VCaP (cell line): ENCODE results near the gene FKBP14.
A peak's percentile ranks its signal among the peaks of the same experiment; 100 is the strongest.

ENCODE experiments used
- H3K27ac ChIP-seq: fragments of 450-650 bp; 2 replicates; pipeline ENCODE4 v1.5.1; 2017
- CTCF ChIP-seq: fragments of 450-650 bp; conservative IDR thresholded peaks from 2 replicates; pipeline ENCODE4 v1.5.1; 2017; ENCODE audit warnings: mild to moderate bottlenecking, moderate library complexity

FKBP14 gene, protein sequence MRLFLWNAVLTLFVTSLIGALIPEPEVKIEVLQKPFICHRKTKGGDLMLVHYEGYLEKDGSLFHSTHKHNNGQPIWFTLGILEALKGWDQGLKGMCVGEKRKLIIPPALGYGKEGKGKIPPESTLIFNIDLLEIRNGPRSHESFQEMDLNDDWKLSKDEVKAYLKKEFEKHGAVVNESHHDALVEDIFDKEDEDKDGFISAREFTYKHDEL

GRCh38 chr7:30026229-30027064 lies at the start of gene FKBP14:
Gene FKBP14, minus strand, starts transcription at chr7:30026702. Its CDS starts 194 bp downstream, at chr7:30026508.
- H3K27ac ChIP-seq: peak within 1 kb of the TSS; percentile 77
- no peak for TF ChIP-seq CTCF

- TF ChIP-seq CTCF: peak; percentile 78
- H3K27ac ChIP-seq: peak overlapping the region; percentile 15; the same call in 1 of the 2 replicates
Observed at GRCh38 chr7:30074422-30075030, 48.0 kb upstream of the FKBP14 start.

DNA sequence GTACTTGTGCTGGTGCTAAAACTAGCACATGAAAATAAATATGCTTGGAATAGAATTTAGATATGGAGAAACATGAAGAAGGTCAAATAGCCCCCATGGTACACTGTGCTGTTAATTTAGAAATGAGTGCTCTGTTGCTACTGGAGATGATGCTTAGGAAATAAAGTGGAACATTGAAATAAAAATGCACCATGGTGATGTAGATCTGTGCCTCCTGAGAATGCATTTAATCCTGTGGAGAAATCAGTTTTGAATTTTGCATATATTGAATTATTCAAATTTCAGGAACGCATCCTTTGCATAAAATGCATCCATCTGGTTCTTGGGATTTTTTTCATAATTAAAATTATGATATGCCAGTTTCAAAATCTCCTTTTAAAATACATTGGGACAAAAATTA lies 46.2 kb upstream of the FKBP14 start:
- no peak for TF ChIP-seq CTCF
- no peak overlapping the region for H3K27ac ChIP-seq

DNA sequence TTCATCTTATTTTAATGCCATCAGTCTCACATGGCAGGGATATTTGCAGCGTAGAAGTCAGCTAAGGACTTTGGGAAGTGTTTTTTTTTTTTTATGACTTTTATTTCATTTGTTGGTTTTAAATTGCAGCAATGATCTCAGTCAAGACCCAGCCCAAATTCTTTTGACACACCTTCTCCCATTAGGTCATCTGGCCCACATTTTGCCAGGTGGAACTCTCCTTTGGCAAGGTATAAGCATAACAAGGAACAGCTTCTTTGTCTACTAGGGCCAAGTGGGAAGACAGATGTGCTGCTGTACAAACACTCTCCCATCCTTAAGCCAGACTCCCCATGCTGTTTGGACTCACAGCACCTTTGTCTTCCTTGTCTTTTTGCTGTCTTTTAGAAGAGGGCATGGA lies 43.5 kb upstream of the FKBP14 start:
- TF ChIP-seq CTCF: no peak
- H3K27ac ChIP-seq: no peak overlapping the region

DNA sequence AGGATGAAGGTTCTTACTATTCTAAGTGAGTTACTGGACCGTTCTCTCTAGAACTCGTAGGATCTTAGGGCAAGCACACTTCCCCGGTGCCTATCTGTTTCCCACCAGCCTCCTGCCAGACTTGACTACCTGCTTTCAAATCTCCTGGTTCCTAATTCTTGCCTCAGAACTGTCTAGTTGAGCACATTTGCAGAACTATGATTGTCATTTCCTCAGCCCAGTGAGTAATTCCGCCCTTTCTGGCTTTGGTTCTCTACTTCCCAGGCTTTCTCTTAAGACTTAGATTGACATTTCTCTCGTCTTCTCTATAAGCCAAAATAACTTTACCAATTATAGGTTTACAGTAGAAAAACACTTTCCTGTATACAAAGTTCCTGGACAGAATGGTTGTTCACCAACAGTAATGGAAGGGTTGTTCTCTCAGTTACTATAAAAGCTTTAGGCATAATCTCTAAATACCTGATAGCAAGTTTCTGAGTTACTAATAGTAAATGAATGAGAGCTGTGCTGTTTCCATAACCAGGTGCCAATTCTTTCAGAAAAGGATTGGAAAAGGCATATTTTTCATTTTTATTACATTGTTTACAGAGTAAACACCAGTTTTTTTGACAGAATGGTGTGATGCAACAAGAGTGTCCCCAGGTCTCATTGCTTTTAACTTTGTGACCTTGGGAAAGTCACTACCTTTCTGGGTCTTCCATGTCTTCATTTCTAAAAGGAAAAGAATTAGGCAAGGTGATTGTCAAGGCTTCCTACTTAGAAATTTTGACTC lies 42.8 kb upstream of the FKBP14 start:
- TF ChIP-seq CTCF: no peak
- no peak overlapping the region for H3K27ac ChIP-seq

DNA sequence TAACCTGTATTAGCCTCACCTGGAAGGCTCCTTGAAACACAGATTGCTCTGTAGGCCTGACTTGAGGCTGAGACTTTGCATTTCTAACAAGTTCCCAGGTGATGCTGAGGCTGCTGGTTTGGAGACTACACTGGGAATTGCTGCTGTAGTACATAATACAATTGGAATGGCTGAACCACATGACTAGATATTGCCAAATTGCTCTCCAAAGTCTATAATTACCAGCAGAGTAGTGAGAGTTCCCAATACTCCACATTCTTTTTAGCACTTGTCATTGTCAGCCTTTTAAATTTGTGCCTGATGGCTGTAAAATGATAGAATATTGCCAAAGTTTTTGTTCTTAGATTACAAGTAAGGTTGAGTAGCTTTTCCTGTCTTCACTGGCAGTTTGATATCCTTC lies 41.6 kb upstream of the FKBP14 start:
- TF ChIP-seq CTCF: no peak
- H3K27ac ChIP-seq: no peak overlapping the region

DNA sequence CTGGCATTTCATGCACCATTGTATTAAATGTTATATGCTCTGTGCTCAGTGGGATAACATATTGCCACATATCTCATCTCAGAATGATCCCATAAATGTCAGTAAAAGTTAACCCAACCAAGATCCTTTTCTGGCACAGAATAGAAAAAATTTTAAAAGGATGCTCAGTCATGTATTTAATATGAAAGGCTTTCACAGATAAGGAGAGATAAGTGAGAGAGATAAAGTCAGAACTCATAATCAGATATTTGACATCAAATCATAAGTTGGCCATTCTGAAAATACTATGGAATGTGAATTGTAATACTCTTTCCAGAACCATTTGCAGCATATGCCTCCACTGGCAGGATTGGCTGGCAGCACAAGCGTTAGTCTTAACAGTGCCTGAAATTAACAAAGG lies 40.2 kb upstream of the FKBP14 start:
- no peak for TF ChIP-seq CTCF
- H3K27ac ChIP-seq: peak overlapping the region; percentile 8; the same call in 1 of the 2 replicates
